GM13977 (cell line): ENCODE measurements around the gene MEGF11.

Experiments
- DNase-seq: peaks from one replicate; pipeline ENCODE4 v3.0.0; 2012; ENCODE audit warnings: low spot score
- in situ Hi-C: fragments of 300-500 bp; cut with MboI; formaldehyde crosslinking; loops from one replicate; pipeline ENCODE4 v1.12.0; 2022; ENCODE audit warnings: low sequenced_read_pairs, low pct_unique_long_range_greater_than_20kb, mixed read lengths, inconsistent platforms; ENCODE audit not compliant: unreplicated experiment
- TF ChIP-seq, protein P1 (sequence below): IDR thresholded peaks from 2 replicates; pipeline ENCODE4 v1.5.1; 2012; ENCODE audit warnings: mild to moderate bottlenecking, control low read depth; ENCODE audit not compliant: insufficient read depth; ENCODE audit errors: extremely low read depth, missing control alignments

Gene MEGF11

DNA sequence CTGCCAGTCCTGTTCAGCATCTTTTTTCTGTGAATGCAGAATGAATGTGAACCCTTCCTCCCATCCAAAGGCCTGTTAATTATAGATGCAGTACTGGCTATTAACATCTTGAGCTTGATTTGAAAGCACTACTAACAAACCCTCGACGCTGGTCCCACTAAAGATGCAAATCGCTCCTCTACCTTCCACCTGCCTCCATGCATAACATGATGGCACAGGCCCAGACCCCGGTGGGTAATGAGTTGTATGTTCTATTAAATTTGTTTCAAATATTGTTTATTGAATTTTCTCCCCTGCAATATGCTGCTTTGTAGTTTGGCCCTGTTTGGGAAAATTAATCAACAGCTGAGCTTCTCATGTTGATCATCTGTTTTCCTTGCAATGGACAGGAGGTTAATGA, 314.9 kb downstream of the MEGF11 start:
- TF ChIP-seq, protein P1, sequence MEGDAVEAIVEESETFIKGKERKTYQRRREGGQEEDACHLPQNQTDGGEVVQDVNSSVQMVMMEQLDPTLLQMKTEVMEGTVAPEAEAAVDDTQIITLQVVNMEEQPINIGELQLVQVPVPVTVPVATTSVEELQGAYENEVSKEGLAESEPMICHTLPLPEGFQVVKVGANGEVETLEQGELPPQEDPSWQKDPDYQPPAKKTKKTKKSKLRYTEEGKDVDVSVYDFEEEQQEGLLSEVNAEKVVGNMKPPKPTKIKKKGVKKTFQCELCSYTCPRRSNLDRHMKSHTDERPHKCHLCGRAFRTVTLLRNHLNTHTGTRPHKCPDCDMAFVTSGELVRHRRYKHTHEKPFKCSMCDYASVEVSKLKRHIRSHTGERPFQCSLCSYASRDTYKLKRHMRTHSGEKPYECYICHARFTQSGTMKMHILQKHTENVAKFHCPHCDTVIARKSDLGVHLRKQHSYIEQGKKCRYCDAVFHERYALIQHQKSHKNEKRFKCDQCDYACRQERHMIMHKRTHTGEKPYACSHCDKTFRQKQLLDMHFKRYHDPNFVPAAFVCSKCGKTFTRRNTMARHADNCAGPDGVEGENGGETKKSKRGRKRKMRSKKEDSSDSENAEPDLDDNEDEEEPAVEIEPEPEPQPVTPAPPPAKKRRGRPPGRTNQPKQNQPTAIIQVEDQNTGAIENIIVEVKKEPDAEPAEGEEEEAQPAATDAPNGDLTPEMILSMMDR: no peak
- in situ Hi-C loops: no loop called here

DNA sequence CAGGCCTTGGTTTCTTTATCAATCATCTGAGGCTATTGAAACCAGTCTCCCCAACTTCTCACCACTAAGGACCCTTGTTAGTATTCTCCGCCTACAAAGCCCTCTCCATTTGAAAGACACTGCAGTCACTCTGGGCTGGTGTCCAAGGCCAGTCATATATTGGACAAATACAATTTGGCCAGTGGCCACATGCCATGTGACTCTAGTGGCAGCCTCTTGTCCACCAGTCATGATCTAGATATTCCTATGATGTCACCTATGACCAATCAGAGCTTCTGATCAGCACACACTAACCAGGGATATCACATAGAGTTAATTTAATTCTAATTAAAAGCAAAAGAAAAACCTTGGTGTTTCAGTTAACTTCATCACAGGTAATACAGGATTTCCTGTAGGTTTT, 316.1 kb downstream of the MEGF11 start:
- DNase-seq: no peak
- TF ChIP-seq, protein P1: no peak
- in situ Hi-C loops: no loop called here

More for the DNA sequence above, 314.9 kb downstream of the MEGF11 start:
- no peak for DNase-seq

DNA sequence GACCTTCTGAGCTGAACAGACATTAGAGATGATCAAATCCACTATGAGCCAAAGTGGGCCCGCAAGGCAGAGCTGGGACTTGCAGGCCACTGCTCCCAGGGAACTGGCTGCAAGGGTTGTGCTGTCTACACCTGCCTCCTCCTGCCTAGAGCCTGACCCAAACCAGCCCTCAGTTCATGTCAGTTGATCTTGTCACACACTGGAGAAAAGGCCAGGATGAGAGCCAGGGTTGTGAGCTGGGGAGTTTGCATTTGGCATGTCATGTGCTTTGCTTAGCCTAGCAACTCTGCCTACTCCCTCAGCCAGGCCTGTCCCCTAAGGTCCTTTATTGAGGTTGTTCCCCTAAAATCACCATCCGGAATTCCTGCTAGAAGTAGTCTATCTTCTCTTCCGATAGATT, 316.5 kb downstream of the MEGF11 start:
- DNase-seq: no peak
- TF ChIP-seq, protein P1: no peak
- in situ Hi-C loops: no loop called here

DNA sequence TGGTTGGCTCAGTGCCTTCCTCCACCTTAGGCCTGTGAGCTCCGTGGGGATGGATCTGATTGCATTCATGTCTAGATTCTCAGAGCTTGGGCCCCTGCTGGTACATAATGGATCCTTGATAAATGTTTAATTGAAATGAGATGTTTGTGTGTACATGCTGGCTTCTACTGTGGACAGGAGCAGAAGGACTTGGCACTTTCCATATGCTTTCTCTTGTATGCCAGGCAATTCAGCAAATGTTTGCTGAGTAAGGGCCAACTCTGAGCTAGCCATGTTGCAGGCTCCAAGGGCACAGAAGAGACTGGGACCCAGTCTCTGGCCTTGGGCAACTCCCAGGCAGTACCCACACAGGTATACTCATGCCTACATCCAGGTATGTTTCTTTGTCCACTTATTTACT, 317.3 kb downstream of the MEGF11 start:
- in situ Hi-C loops: no loop called here
- DNase-seq: no peak
- TF ChIP-seq, protein P1: no peak

DNA sequence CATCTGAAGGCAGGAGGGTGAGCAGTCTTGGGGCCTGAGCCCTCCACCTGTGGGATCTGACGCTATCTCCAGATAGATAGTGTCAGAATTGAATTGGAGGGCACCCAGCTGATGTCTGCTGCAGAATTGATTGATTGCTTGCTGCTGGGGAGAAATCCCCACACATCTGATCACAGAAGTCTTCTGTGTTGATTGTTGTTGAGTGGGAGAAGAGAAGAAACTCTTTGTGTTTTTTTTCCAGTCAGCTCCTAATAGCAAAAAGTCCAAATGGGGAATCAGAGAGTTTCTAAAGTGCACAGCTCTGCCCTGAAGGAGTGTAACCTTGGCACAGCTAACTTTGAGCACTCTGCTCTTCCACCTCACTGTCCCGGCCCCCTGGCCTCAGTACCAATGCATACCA, 318.2 kb downstream of the MEGF11 start:
- TF ChIP-seq, protein P1: no peak
- in situ Hi-C loops: no loop called here
- DNase-seq: no peak

DNA sequence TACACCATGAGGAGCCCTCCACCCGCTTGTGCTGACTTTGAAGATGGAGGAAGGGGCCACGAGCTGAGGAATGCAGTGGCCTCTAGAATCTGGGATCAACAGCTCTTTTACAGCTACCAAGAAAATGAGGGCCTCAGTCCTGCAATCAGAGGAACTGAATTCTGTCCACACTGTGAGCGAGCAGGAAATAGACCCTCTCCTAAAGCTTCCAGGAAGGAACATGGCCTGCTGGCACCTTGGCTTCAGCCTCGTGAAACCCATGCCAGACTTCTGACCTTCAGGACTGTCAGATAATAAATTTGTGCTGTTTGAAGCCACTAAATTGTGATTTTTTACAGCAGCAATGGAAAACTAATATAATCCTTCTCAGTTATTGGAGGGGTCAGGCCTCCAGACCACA, 322.3 kb downstream of the MEGF11 start:
- DNase-seq: no peak
- in situ Hi-C loops: no loop called here
- TF ChIP-seq, protein P1: no peak

DNA sequence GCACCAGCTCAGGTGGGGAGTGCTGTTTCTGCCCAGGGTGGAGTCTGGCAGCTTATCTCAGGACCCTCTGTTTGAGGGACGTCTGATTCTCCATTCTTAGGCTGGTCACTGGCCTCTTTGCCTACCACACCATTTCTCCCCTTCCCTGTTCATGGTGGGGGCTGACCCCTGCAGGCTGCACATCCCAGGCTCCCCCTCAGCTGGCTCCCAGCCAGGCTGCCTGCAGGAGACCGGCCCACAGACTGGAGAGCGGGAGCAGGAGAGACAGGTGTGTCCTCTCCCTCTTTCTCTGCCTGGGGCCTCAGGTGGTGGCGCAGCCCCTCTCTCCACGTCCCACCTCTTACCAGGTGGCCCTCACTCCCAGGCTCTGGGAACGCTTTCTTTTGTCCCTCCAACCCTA, 323.4 kb downstream of the MEGF11 start:
- in situ Hi-C loops: no loop called here
- TF ChIP-seq, protein P1: no peak
- no peak for DNase-seq
